ENCODE measurements around the gene CTNNA2. TPM values are rescaled to one million over a fixed set of nuclear protein-coding genes. Genes with fewer than 3 reads are reported as not detected.

The CTNNA2 gene
- total and polyA plus RNA-seq, 9 of the 15 experiments (the other 6 are each of a cell fraction or from before 2014, with no cell fraction given): 0.03 to 0.40 (median 0.15) TPM

- TF ChIP-seq CHD4 (IDR thresholded peaks at IDR 0.05; ENCODE audit: insufficient read depth, insufficient replicate concordance, low read depth, low read length, poor library complexity, severe bottlenecking): no peak
- no peak for TF ChIP-seq GATA2 (CRISPR knock-in tag; IDR thresholded peaks at IDR 0.05)
- TF ChIP-seq ZNF324 (CRISPR knock-in tag; IDR thresholded peaks at IDR 0.05): no peak
- TF ChIP-seq YY1 (IDR thresholded peaks at IDR 0.05; ENCODE audit: borderline replicate concordance in 1 of 3, control insufficient read depth in 1 of 3, extremely low read depth in 1 of 3, insufficient read depth in 3 of 3, insufficient read length in 1 of 3, insufficient replicate concordance in 2 of 3, low read depth in 1 of 3, low read length in 2 of 3): no peak
Observed at GRCh38 chr2:80475970-80476369, 963.1 kb downstream of the CTNNA2 start (continued).

GRCh38 chr2:80476535-80477117 lies 963.8 kb downstream of the CTNNA2 start:
- no peaks in the 10 kb centered on the region for H3K4me1 ChIP-seq (replicated peaks in 1 of 2; ENCODE audit: control insufficient read depth in 2 of 2, insufficient read depth in 2 of 2, low read length in 2 of 2)
- H3K27me3 ChIP-seq (ENCODE audit: control insufficient read depth in 2 of 2, insufficient read depth in 2 of 2, low read length in 2 of 2): no peaks in the 10 kb centered on the region
- no peaks in the 10 kb centered on the region for H3K36me3 ChIP-seq (ENCODE audit: control insufficient read depth, insufficient read depth, low read length)
- no TSS peak for BruUV-seq (replicated peaks)
- no peak overlapping the region for H3K4me2 ChIP-seq (ENCODE audit: insufficient read depth, low read length)
- H3K27ac ChIP-seq (ENCODE audit: extremely low read depth, low read depth, low read length): no peak overlapping the region
- no peaks in the 10 kb centered on the region for H3K9me3 ChIP-seq (replicated peaks; ENCODE audit: control insufficient read depth, insufficient read depth, low read depth, low read length)
- H2AFZ ChIP-seq (ENCODE audit: low read depth, low read length): no peak overlapping the region
- H3K4me3 ChIP-seq: no peak overlapping the region
- no peak for FAIRE-seq
- no peaks in the 10 kb centered on the region for H3K9me1 ChIP-seq (ENCODE audit: control insufficient read depth, insufficient read depth, low read length)
- no peaks in the 10 kb centered on the region for H3K79me2 ChIP-seq (ENCODE audit: control insufficient read depth, insufficient read depth, low read length)
- no peaks in the 10 kb centered on the region for H4K20me1 ChIP-seq (replicated peaks; ENCODE audit: control insufficient read depth, insufficient read depth, low read length)
- no peak overlapping the region for H3K9ac ChIP-seq (ENCODE audit: insufficient read depth in 1 of 2, low read depth in 2 of 2, low read length in 2 of 2)
- POLR2A ChIA-PET: no interaction called here
- CTCF ChIA-PET (ENCODE audit: low intra/inter-chr PET ratio): no interaction called here
- intact Hi-C loops (cut with micrococcal nuclease): no loop called here
- 0% methylated on average over 2 of the region's 2 CpGs for WGBS (ENCODE audit: insufficient coverage, low coverage, missing lambda C conversion rate)
- in situ Hi-C loops (cut with MboI): no loop called here
- ATAC-seq: no peak
- DNase-seq (ENCODE audit: extremely low read depth in 1 of 4, low spot score in 3 of 4): no peak
- TF ChIP-seq ZNF318 (IDR thresholded peaks at IDR 0.05; ENCODE audit: borderline replicate concordance in 1 of 2, low read depth in 1 of 2): no peak
- no peak for TF ChIP-seq SMARCB1 (IDR thresholded peaks at IDR 0.05; ENCODE audit: insufficient read length, low read depth)
- TF ChIP-seq NFRKB (IDR thresholded peaks at IDR 0.05; ENCODE audit: low read depth): no peak
- TF ChIP-seq SMARCC2 (IDR thresholded peaks at IDR 0.05; ENCODE audit: low read depth): no peak
- TF ChIP-seq BRCA1 (IDR thresholded peaks at IDR 0.05): no peak
- no peak for TF ChIP-seq BRCA1 (CRISPR knock-in tag; IDR thresholded peaks at IDR 0.05)

Measured in K562 (cell line).